Dendritic cell treated with granulocyte-macrophage colony-stimulating factor and Interleukin-4, amounts not matched to agents 40 ng/mL and 50 ng/mL, for 4 days (primary cell): ENCODE measurements around the gene NCAPD3.

Source experiments
- H3K27ac Mint-ChIP-seq: one replicate; pipeline ENCODE4 v1.8.0; 2022; ENCODE audit warnings: mild to moderate bottlenecking, mixed read lengths
- H3K27me3 Mint-ChIP-seq: one replicate; pipeline ENCODE4 v1.8.0; 2022; ENCODE audit warnings: mild to moderate bottlenecking, mixed read lengths
- H3K36me3 Mint-ChIP-seq: one replicate; pipeline ENCODE4 v1.8.0; 2022; ENCODE audit warnings: low read depth, mixed read lengths
- H3K4me1 Mint-ChIP-seq: one replicate; pipeline ENCODE4 v1.8.0; 2022; ENCODE audit warnings: low read depth, mixed read lengths
- H3K4me3 Mint-ChIP-seq: one replicate; pipeline ENCODE4 v1.8.0; 2022; ENCODE audit warnings: mild to moderate bottlenecking, moderate library complexity, mixed read lengths
- H3K9me3 Mint-ChIP-seq: one replicate; pipeline ENCODE4 v1.8.0; 2022; ENCODE audit warnings: mixed read lengths
- intact Hi-C: fragments of 100-400 bp; cut with micrococcal nuclease; formaldehyde crosslinking; loops from one replicate; pipeline ENCODE4 v1.15.0; 2022

The NCAPD3 gene

DNA sequence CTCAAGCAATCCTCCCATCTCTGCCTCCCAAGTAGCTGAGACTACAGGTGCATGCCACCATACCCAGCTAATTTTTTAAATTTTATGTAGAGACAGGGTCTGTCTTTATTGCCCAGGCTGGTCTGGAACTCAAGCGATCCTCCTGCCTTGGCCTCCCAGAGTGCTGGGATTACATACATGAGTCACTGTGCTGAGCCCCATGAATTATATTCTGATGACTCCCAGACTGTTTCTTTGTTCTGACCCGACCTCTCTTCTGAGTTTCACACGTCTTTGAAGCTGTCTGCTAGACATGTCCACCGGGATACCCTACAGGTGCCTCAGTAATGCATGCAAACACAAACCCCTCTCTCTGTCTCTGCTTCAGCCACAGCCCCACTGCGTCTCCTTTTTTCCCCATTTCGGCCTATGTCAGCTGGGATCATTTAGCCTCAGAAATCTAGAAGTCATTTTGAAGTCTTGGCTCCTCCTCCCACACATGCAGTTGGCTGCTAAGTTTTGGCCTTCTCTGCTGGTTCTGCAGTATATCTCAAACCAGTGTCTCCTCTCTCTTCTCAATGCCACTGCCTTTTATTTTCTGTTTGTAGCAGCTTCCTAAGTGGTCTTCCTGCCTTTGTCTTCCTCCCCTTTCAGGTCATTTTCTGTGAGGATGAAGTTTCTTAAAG, 5.5 kb upstream of the NCAPD3 start:
- Mint-ChIP-seq H3K4me3 (no peak overlapping the region), H3K4me1 (peaks cover 79% of the 10 kb centered on the region), H3K27me3 (no peaks in the 10 kb centered on the region), H3K36me3 (peaks cover 30% of the 10 kb centered on the region), H3K9me3 (no peaks in the 10 kb centered on the region), H3K27ac (peak overlapping the region; percentile 7)
- intact Hi-C loops: no loop called here

DNA sequence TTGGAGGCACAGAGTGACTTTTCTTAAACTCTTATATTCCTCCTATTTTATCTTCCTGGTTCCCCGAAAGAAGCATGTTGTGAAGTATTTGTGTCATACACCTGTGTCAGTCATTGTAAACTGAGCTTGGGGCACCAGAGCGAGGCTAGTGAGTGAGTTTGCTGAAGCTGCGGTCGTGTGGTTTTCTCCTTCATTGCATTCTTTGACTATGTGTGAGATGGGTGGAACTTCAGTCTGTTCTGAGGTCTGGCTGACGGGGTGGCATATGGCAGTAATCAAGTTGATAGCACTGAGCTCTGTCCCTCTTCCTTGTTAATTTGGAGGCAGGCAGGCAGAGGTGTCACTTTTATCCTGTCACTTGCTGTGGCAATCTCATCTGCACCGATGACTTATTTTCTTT, 4.9 kb upstream of the NCAPD3 start:
- peaks cover 30% of the 10 kb centered on the region for H3K36me3 Mint-ChIP-seq
- H3K4me3 Mint-ChIP-seq: no peak overlapping the region
- no peaks in the 10 kb centered on the region for H3K9me3 Mint-ChIP-seq
- H3K4me1 Mint-ChIP-seq: peaks cover 79% of the 10 kb centered on the region
- H3K27me3 Mint-ChIP-seq: no peaks in the 10 kb centered on the region
- no peak overlapping the region for H3K27ac Mint-ChIP-seq
- intact Hi-C loops: no loop called here

DNA sequence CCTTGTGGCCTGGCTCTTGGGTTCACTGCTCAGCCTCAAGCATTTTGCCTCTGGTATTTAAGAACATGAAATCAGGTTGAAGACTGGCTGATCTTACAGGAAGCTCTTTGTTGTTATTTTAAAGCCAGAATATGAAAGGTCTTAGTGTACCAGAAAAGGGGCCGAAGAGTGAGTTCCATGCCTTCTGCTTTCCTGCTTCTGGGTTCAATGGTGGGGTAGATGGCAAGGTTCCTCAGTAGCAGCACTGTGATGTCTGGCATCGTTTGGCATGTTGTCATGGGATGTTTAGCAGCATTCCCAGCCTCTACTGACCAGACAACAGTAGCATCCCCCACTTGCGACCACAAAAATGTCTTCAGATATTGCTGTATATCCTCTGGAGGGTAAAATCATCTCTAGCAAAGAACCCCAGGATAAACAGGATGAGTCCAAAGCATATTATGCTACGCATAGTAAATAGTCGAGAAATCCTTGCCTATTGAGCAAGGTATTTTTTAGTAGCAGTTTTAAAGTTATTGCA, 3.1 kb upstream of the NCAPD3 start:
- H3K9me3 Mint-ChIP-seq: no peaks in the 10 kb centered on the region
- no peak overlapping the region for H3K27ac Mint-ChIP-seq
- peaks cover 30% of the 10 kb centered on the region for H3K36me3 Mint-ChIP-seq
- H3K27me3 Mint-ChIP-seq: no peaks in the 10 kb centered on the region
- H3K4me3 Mint-ChIP-seq: no peak overlapping the region
- intact Hi-C loops: no loop called here
- H3K4me1 Mint-ChIP-seq: peaks cover 86% of the 10 kb centered on the region

GRCh38 chr11:134224710-134225664, 1.2 kb upstream of the NCAPD3 start:
- peaks cover 67% of the 10 kb centered on the region for H3K4me1 Mint-ChIP-seq
- peaks cover 29% of the 10 kb centered on the region for H3K36me3 Mint-ChIP-seq
- intact Hi-C loops: loop anchor here (1.0 kb wide), 1 partner anchor 28 kb away; the partner anchor contains the start of genes ACAD8 and THYN1
- peak overlapping the region; percentile 94 for H3K4me3 Mint-ChIP-seq
- H3K27ac Mint-ChIP-seq: peak overlapping the region; percentile 94
- H3K9me3 Mint-ChIP-seq: no peaks in the 10 kb centered on the region
- H3K27me3 Mint-ChIP-seq: no peaks in the 10 kb centered on the region

DNA sequence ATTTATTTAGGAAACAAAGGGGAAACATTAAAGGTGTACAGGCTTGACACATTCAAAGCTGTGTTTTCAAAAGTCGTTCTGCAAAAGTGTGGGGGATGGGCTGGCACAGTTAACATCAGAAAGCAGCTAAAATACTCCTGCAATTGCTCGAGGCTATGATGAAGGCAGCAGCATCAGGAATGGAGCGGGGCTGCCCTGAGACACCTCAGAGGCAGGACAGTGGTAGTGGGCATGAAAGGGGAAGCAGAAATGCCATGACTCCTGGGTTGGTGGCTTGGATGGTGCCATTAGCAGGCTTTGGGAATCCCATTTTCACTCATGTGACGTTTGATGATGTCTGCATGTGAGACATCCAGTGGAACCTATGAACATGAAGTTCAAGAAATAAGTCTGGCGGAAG, 646 bp downstream of the NCAPD3 start:
- peak overlapping the region; percentile 82 for H3K4me3 Mint-ChIP-seq
- intact Hi-C loops: no loop called here
- peaks cover 36% of the 10 kb centered on the region for H3K36me3 Mint-ChIP-seq
- peak overlapping the region; percentile 94 for H3K27ac Mint-ChIP-seq
- peaks cover 50% of the 10 kb centered on the region for H3K4me1 Mint-ChIP-seq
- no peaks in the 10 kb centered on the region for H3K9me3 Mint-ChIP-seq
- no peaks in the 10 kb centered on the region for H3K27me3 Mint-ChIP-seq

DNA sequence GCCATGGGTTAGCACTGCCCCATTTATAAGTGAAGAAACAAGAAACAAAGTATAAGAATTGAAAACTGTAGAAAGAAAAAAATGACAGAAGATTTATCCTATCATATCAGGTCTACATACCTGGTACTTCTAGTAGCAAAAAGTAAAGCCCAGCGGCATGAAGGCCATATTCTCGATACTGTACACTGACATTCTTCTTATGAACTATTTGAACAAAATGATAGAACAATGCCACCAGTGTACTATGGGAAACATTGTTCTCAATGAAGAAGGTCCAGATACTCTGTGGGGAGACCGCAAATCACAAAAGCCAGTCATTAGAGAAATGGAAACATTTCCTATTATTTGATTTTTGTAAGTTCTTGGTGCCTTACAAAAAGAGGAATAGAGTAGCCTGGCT, 7.0 kb downstream of the NCAPD3 start:
- Mint-ChIP-seq H3K4me3 (no peak overlapping the region), H3K27me3 (no peaks in the 10 kb centered on the region), H3K36me3 (peaks cover 59% of the 10 kb centered on the region), H3K27ac (no peak overlapping the region), H3K4me1 (peaks cover 2% of the 10 kb centered on the region), H3K9me3 (no peaks in the 10 kb centered on the region)
- intact Hi-C loops: no loop called here

GRCh38 chr11:134215836-134216235, 7.9 kb downstream of the NCAPD3 start:
- Mint-ChIP-seq H3K27me3 (no peaks in the 10 kb centered on the region), H3K36me3 (peaks cover 62% of the 10 kb centered on the region), H3K9me3 (no peaks in the 10 kb centered on the region), H3K4me1 (peaks cover 7% of the 10 kb centered on the region), H3K27ac (no peak overlapping the region), H3K4me3 (no peak overlapping the region)
- intact Hi-C loops: no loop called here

DNA sequence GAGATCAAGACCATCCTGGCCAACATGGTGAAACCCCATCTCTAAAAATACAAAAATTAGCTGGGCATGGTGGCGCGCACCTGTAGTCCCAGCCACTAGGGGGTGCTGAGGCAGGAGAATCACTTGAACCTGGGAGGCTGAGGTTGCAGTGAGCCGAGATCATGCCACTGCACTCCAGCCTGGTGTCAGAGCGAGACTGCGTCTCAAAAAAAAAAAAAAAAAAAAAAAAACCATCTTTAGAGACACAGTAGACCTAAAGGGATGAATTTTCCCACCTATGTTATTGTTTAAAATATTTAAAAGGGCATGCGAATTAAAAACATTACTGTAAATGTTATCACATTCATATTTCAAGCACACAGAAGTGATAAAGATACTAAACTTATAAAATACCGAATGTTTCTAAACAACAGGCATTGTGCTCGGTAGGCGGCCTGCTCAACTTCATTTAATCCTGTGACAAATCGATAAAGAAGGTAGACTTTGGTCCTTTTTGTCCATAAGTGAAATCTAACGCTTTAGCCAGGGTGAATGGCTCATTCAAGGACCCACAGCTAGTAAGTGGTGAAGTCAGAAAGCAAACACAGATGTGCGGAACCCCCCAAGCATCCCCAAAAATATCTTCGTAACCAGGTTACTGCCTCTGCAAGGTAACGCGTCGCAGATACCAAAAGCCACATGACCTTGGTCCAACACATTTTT, 16.1 kb downstream of the NCAPD3 start:
- Mint-ChIP-seq H3K27ac (no peak overlapping the region), H3K9me3 (no peaks in the 10 kb centered on the region), H3K4me1 (peaks cover 7% of the 10 kb centered on the region), H3K4me3 (no peak overlapping the region), H3K36me3 (peaks cover 80% of the 10 kb centered on the region), H3K27me3 (no peaks in the 10 kb centered on the region)
- intact Hi-C loops: loop anchor here (10.0 kb wide), 1 partner anchor 47 kb away; the partner anchor contains the start of genes ACAD8 and THYN1

GRCh38 chr11:134206185-134206584, 17.6 kb downstream of the NCAPD3 start:
- Mint-ChIP-seq H3K36me3 (peaks cover 89% of the 10 kb centered on the region), H3K27me3 (no peaks in the 10 kb centered on the region), H3K9me3 (no peaks in the 10 kb centered on the region), H3K4me1 (no peaks in the 10 kb centered on the region), H3K4me3 (no peak overlapping the region), H3K27ac (no peak overlapping the region)
- intact Hi-C loops: loop anchor here (10.0 kb wide), 1 partner anchor 49 kb away; the partner anchor contains the start of genes ACAD8 and THYN1

DNA sequence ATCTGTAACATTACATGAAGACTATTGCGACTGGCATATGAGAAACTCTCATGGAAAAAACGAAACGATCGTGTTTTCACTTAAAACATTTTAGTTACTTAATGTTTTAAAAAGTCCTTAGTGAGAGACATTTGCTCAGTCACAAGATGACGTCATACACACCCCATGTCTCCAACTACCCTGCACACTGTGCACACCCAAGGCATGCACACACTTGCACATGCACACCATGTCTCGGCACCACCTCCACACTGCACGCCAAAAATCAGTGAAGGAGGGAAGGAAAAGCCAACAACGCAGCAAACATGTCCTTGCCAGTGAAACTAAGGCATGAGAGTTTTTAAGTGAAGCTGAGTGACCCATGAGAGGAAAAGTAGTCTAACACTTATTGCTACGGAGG, 18.0 kb downstream of the NCAPD3 start:
- H3K36me3 Mint-ChIP-seq: peaks cover 90% of the 10 kb centered on the region
- no peaks in the 10 kb centered on the region for H3K9me3 Mint-ChIP-seq
- no peaks in the 10 kb centered on the region for H3K27me3 Mint-ChIP-seq

GRCh38 chr11:134202661-134203060, 21.1 kb downstream of the NCAPD3 start:
- peaks cover 88% of the 10 kb centered on the region for H3K36me3 Mint-ChIP-seq
- H3K9me3 Mint-ChIP-seq: no peaks in the 10 kb centered on the region
- H3K4me3 Mint-ChIP-seq: no peak overlapping the region
- intact Hi-C loops: loop anchor here (10.0 kb wide), 1 partner anchor 52 kb away; the partner anchor contains the start of genes ACAD8 and THYN1
- no peaks in the 10 kb centered on the region for H3K27me3 Mint-ChIP-seq
- H3K4me1 Mint-ChIP-seq: no peaks in the 10 kb centered on the region
- H3K27ac Mint-ChIP-seq: no peak overlapping the region

More for the DNA sequence above, 18.0 kb downstream of the NCAPD3 start:
- H3K4me1 Mint-ChIP-seq: no peaks in the 10 kb centered on the region
- intact Hi-C loops: loop anchor here (10.0 kb wide), 1 partner anchor 49 kb away; the partner anchor contains the start of genes ACAD8 and THYN1
- no peak overlapping the region for H3K27ac Mint-ChIP-seq
- no peak overlapping the region for H3K4me3 Mint-ChIP-seq

GRCh38 chr11:134200688-134201087, 23.1 kb downstream of the NCAPD3 start:
- Mint-ChIP-seq H3K4me1 (no peaks in the 10 kb centered on the region), H3K9me3 (no peaks in the 10 kb centered on the region), H3K27me3 (no peaks in the 10 kb centered on the region), H3K27ac (no peak overlapping the region), H3K4me3 (no peak overlapping the region), H3K36me3 (peaks cover 96% of the 10 kb centered on the region)
- intact Hi-C loops: loop anchor here (10.0 kb wide), 1 partner anchor 54 kb away; the partner anchor contains the start of genes ACAD8 and THYN1

DNA sequence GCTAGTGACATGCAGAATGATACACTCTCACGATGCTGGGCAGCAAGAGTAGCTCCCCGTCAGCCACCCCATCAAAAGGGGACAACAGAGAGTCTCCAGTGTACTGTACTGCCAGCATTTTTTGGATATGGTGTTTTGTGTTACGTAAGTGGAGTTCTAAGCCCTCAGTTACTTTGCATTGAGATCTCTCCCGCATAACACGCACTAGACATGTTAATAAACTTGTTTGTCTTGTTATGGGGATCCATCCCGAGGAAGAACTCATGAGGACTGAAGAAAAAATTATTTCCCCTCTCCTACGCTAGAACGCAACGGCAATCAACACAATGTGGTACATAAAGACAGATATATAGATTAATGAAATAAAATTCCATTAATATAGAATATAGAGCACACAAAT, 24.2 kb downstream of the NCAPD3 start:
- Mint-ChIP-seq H3K4me1 (no peaks in the 10 kb centered on the region), H3K27ac (no peak overlapping the region), H3K27me3 (no peaks in the 10 kb centered on the region), H3K36me3 (peaks cover 91% of the 10 kb centered on the region), H3K4me3 (no peak overlapping the region), H3K9me3 (no peaks in the 10 kb centered on the region)
- intact Hi-C loops: no loop called here
